Activated CD8-positive, alpha-beta memory T cell treated with anti-CD3 and anti-CD28 coated beads, Interleukin-2, amount 10 ng/mL, durations not matched to agents 7 days and 5 days (primary cell): ENCODE measurements around the gene ABTB2. TPM values are rescaled to one million over a fixed set of nuclear protein-coding genes. Genes with fewer than 3 reads are reported as not detected.

ENCODE experiments used
- ATAC-seq: fragments of 150-1000 bp; cut with Tn5 transposase; one replicate; pipeline ENCODE4 v1.10.0; 2021; ENCODE audit warnings: moderate library complexity
- CTCF ChIA-PET: fragments of 350-600 bp; sonication (Branson Sonifier 250); formaldehyde crosslinking; loops from one replicate; lab custom pipeline; 2021; ENCODE audit warnings: antibody characterized with exemption; lab: Charles Lee
- DNase-seq: peaks from one replicate; pipeline ENCODE4 v3.0.0-alpha.2; 2020
- H3K27ac Mint-ChIP-seq: one replicate; pipeline ENCODE4 v1.8.0; 2021; ENCODE audit warnings: mild to moderate bottlenecking, mixed read lengths
- H3K27me3 Mint-ChIP-seq: one replicate; pipeline ENCODE4 v1.8.0; 2021; ENCODE audit warnings: mixed read lengths
- H3K36me3 Mint-ChIP-seq: one replicate; pipeline ENCODE4 v1.8.0; 2021; ENCODE audit warnings: mild to moderate bottlenecking, mixed read lengths
- H3K4me1 Mint-ChIP-seq: one replicate; pipeline ENCODE4 v1.8.0; 2021; ENCODE audit warnings: mixed read lengths
- H3K4me3 Mint-ChIP-seq: one replicate; pipeline ENCODE4 v1.8.0; 2021; ENCODE audit warnings: mild to moderate bottlenecking, moderate library complexity, mixed read lengths
- H3K9me3 Mint-ChIP-seq: one replicate; pipeline ENCODE4 v1.8.0; 2022; ENCODE audit warnings: low read depth, mixed read lengths
- total RNA-seq, 2 experiments: library from RNA; stranded (reverse); gene quantifications; one replicate each; pipeline ENCODE4 v1.2.3, GENCODE V29; 2021

ABTB2 gene
- total RNA-seq, 2 experiments from 2014 or later, result 3.8 to 16.8 TPM

DNA sequence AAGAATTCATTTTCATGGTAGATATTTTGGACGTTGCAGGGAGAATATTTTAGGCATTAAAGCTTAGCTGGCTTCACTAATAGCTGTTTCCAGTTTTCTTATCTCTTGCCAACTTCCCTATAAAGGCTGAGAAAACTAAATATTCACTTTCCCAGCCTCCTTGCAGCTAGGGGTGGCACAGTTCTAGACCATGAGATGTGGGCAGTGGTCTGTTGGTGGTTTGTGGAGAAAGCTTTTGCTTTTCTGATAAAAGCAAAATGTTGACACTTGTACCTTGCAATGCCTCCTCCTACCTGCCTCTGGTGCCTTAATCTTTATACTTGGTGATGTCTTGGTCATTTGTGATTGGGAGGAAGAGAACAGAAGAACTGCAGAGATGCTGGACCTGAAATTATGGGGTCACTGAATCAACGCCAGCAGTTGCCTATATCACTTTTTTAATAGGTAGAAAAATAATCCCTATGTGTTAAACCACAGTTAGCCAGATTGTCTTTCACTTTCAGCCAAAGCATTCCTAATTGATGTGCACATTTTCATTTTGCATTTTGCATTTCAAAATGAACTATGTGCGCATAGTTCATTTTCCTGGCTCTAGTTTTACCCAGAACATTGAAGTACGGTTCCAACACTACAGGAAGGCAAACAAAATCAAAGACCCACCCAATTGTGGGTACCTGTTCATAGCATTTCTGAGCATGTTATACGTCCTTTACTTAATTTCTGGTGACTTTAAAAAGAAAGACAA is 24.9 kb upstream of the ABTB2 start:
- Mint-ChIP-seq H3K4me1 (no peaks in the 10 kb centered on the region), H3K27me3 (peaks cover 23% of the 10 kb centered on the region), H3K27ac (no peak overlapping the region), H3K4me3 (no peak overlapping the region), H3K9me3 (peaks cover 2% of the 10 kb centered on the region), H3K36me3 (no peaks in the 10 kb centered on the region)
- ATAC-seq (no peak), DNase-seq (no peak)
- CTCF ChIA-PET, result interaction anchor here (0.7 kb wide), 1 partner anchor 35 kb away, joined by 3 read pairs; no protein-coding TSS in a partner anchor

DNA sequence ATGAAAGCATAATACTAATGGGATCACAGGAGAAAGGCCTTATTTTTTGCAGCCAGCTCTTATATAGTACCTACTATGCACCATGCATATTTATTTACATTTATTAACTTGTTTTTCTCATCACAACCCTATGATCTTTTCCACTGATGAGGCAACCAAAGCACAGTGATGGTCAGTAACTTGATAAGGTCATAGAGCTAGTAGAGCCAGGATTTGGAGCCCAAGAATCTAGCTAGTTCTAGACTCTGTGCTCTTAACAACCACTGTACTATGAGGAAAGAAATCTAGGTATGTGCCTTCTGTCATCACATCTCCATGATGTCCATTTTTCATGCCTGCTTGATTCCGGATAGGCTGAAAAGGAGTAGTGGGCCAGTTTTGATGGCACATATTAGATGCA is 24.0 kb upstream of the ABTB2 start:
- DNase-seq (no peak), ATAC-seq (no peak)
- Mint-ChIP-seq H3K9me3 (peaks cover 10% of the 10 kb centered on the region), H3K27ac (no peak overlapping the region), H3K27me3 (peaks cover 21% of the 10 kb centered on the region), H3K36me3 (peaks cover 3% of the 10 kb centered on the region), H3K4me1 (no peaks in the 10 kb centered on the region), H3K4me3 (no peak overlapping the region)
- CTCF ChIA-PET, result interaction anchor here (1.2 kb wide), 1 partner anchor 11 kb away, joined by 3 read pairs; no protein-coding TSS in a partner anchor

DNA sequence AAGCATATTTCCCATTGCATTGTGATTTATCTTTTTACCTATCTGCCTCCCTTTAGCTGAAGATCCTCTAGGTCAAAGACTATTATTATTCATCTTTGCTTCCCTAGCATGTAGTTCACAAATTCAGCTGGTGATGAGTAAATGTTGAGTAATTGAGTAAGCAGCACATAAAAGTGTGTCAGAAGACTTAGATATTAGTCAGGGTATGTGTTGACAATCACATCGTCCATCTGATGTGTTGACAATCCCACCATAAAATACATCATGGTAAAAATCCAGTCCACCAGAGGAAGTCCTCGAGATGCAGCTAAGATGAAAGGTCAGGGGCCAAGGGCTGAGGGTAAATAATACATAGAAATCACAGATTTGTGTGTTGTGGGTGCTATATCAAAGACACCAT is 22.9 kb upstream of the ABTB2 start:
- peaks cover 5% of the 10 kb centered on the region for H3K36me3 Mint-ChIP-seq
- DNase-seq (no peak), ATAC-seq (no peak)
- H3K27ac Mint-ChIP-seq, result no peak overlapping the region
- CTCF ChIA-PET, result interaction anchor here (1.2 kb wide), 1 partner anchor 9 kb away, joined by 3 read pairs; no protein-coding TSS in a partner anchor
- H3K27me3 Mint-ChIP-seq, result peaks cover 22% of the 10 kb centered on the region
- no peaks in the 10 kb centered on the region for H3K4me1 Mint-ChIP-seq
- no peak overlapping the region for H3K4me3 Mint-ChIP-seq
- H3K9me3 Mint-ChIP-seq, result peaks cover 13% of the 10 kb centered on the region

DNA sequence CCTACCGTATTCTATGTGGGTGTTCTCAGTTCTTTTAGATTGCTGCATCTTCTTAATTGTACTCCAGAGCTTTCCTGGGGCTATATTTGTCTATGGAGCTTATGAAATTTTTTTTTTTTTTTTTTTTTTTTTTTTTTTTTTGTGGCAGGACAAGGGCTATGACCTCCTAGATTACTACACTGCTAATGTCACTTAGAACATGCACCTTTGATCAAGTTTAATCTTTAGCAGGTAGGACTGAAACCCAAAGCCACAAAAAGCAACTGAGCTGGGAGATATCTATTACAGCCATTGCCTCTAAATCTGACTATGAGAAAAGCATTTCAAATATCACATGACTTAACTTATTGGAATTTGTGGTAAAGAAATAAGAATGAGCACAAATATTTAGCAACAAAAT is 21.7 kb upstream of the ABTB2 start:
- ATAC-seq (no peak), DNase-seq (no peak)
- Mint-ChIP-seq H3K27me3 (peaks cover 23% of the 10 kb centered on the region), H3K4me1 (no peaks in the 10 kb centered on the region), H3K27ac (no peak overlapping the region), H3K4me3 (no peak overlapping the region), H3K36me3 (peaks cover 8% of the 10 kb centered on the region), H3K9me3 (peaks cover 13% of the 10 kb centered on the region)
- CTCF ChIA-PET, result interaction anchor here (1.1 kb wide), 1 partner anchor 15 kb away, joined by 4 read pairs; no protein-coding TSS in a partner anchor

DNA sequence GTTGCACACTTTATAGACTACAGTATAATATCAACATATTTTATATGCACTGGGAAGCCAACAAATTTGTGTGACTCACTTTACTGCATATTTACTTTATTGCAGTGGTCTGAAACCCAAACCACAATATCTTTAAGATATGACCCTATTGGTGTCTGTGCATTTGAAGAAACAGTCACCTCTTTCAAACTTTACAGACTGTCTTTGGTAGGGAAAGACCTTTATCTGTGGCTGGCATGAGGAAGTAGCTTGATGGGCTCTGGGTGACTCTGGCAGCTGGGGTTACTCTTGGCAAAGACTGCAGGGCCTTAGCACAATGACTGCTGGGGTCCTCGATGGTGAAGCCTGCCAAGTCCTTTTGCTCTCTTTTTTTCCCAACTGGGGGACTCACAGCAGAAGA is 21.3 kb upstream of the ABTB2 start:
- no peak overlapping the region for H3K4me3 Mint-ChIP-seq
- no peak overlapping the region for H3K27ac Mint-ChIP-seq
- no peak for ATAC-seq
- no peak for DNase-seq
- peaks cover 25% of the 10 kb centered on the region for H3K27me3 Mint-ChIP-seq
- H3K4me1 Mint-ChIP-seq, result no peaks in the 10 kb centered on the region
- CTCF ChIA-PET, result interaction anchor here (1.1 kb wide), 1 partner anchor 14 kb away, joined by 4 read pairs; no protein-coding TSS in a partner anchor
- peaks cover 13% of the 10 kb centered on the region for H3K9me3 Mint-ChIP-seq
- H3K36me3 Mint-ChIP-seq, result peaks cover 8% of the 10 kb centered on the region

DNA sequence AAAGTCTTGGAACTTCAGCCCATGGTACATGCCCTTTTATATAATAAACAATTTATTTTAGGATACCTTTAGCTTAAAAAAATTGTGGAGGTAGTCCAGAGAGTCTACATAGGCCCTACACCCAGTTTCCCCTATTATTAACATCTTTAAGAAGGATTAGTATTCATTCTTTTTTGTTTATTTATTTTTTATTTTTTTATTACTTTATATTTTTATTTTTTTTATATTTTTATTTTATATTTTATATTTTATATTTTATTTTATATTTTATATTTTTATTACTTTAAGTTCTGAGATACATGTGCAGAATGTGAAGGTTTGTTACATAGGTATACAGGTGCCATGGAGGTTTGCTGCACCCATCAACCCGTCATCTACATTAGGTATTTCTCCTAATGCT is 15.9 kb upstream of the ABTB2 start:
- ATAC-seq (no peak), DNase-seq (no peak)
- Mint-ChIP-seq H3K9me3 (peaks cover 13% of the 10 kb centered on the region), H3K36me3 (peaks cover 10% of the 10 kb centered on the region), H3K27me3 (peaks cover 19% of the 10 kb centered on the region), H3K4me3 (no peak overlapping the region), H3K4me1 (peaks cover 5% of the 10 kb centered on the region), H3K27ac (no peak overlapping the region)
- CTCF ChIA-PET, result no interaction called here

DNA sequence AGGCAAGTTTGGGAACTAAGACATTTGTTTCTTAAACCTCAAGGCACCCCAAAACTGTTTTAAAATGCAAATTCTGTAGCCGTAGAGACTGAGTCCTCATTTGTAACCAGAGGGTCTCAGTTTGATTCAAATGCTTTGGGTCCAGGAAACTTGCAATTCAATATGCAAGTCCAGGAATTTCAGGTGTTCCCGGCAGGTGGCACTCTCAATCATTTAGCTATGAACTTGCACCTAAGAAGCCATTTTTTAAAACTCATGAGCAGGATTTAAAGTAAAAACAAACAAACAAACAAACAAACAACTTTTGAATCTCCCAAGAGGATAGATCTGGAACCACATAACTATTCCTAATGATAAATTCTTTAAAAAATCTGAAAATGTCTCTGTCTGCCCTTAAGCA is 8.7 kb upstream of the ABTB2 start:
- H3K9me3 Mint-ChIP-seq, result no peaks in the 10 kb centered on the region
- no peaks in the 10 kb centered on the region for H3K36me3 Mint-ChIP-seq
- DNase-seq, result no peak
- no peak for ATAC-seq
- H3K27me3 Mint-ChIP-seq, result peaks cover 41% of the 10 kb centered on the region
- H3K4me3 Mint-ChIP-seq, result no peak overlapping the region
- CTCF ChIA-PET, result interaction anchor here (1.2 to 2.3 kb wide), 4 partner anchors 13 to 192 kb away, joined by 3 to 10 read pairs (median 6); no protein-coding TSS in a partner anchor
- H3K4me1 Mint-ChIP-seq, result peaks cover 7% of the 10 kb centered on the region
- H3K27ac Mint-ChIP-seq, result no peak overlapping the region

DNA sequence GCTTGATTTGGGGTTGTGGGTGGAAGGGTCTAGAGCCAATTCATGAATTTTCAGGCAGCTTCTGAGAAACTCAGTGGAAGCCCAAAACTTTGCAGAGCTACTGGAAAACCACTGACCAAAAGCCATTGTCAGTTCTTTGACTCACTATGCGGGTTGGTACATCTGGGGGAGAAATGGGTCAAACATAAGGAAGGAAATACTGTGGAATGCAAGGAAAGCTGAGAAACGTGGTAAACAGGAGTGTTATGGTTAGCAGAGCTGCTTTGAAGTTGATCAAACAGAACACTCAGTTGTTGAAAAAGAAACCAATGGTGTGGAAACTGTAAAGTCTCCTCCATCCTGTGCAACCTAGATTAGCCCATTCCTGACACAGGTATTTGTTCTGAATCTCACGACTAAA is 6.3 kb upstream of the ABTB2 start:
- no peaks in the 10 kb centered on the region for H3K9me3 Mint-ChIP-seq
- no peaks in the 10 kb centered on the region for H3K36me3 Mint-ChIP-seq
- H3K27me3 Mint-ChIP-seq, result peaks cover 52% of the 10 kb centered on the region
- ATAC-seq (no peak), DNase-seq (no peak)
- H3K27ac Mint-ChIP-seq, result no peak overlapping the region
- peaks cover 6% of the 10 kb centered on the region for H3K4me1 Mint-ChIP-seq
- CTCF ChIA-PET, result interaction anchor here (0.8 kb wide), 1 partner anchor 190 kb away, joined by 3 read pairs; no protein-coding TSS in a partner anchor
- no peak overlapping the region for H3K4me3 Mint-ChIP-seq

DNA sequence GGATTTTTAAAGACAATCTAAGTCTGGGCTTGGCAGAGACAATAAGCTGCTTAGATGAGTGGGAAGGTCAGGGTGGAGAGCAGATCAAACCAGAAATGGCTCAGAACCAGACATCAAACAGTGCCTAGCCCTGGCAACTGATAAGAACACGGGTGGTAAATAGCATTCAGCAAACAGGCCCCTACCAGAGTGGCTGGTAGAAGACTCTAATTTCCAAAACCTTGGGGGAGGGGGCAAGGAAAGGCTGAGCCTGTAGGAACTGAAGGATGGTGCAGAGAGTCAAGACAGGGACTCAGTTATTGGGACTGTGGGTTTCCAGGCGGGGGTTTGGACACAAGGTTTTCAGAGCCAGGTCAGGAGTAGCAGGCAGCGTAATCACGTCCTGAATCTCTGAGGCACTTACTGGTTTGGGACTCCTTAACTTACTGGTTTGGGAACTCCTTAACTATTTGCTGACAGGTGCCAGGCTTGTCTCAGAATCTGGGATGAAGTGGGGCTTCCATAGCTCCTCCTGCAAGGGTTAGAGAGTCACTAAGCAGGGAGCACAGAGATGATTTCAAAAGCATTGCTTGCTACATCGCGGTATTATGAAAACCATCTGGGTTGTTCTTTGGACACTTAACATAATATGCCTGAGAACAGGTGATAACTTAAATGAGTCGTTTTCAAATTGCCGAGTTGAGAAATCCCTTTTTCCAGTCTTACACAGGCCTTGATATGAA is 5.7 kb upstream of the ABTB2 start:
- DNase-seq, result no peak
- H3K27ac Mint-ChIP-seq, result no peak overlapping the region
- peaks cover 9% of the 10 kb centered on the region for H3K4me1 Mint-ChIP-seq
- peaks cover 49% of the 10 kb centered on the region for H3K27me3 Mint-ChIP-seq
- no peak overlapping the region for H3K4me3 Mint-ChIP-seq
- CTCF ChIA-PET, result interaction anchor here (0.7 to 3.1 kb wide), 7 partner anchors 11 to 387 kb away, joined by 3 to 28 read pairs (median 4); no protein-coding TSS in a partner anchor
- H3K9me3 Mint-ChIP-seq, result no peaks in the 10 kb centered on the region
- H3K36me3 Mint-ChIP-seq, result no peaks in the 10 kb centered on the region
- no peak for ATAC-seq

DNA sequence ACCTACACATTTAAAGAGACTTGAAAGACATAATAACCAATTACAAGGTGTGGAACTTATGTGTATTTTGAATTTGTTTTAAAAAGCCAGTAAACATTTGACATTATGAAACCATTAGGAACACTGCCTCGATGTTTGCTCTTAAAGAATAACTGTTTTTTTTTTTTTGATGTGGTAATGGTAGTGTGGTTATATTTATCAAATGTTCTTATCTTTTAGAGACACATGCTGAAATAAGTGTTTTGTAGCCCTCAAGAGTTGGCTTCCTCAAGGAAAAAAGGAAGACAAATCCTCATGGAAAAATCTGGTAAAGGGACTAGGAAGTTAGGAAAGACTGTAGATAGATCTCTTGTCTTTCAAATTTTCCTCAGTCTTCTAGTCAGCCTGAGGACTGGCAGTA is 2.2 kb upstream of the ABTB2 start:
- peaks cover 53% of the 10 kb centered on the region for H3K27me3 Mint-ChIP-seq
- CTCF ChIA-PET, result interaction anchor here (3.1 kb wide), 1 partner anchor 186 kb away, joined by 28 read pairs; no protein-coding TSS in a partner anchor

DNA sequence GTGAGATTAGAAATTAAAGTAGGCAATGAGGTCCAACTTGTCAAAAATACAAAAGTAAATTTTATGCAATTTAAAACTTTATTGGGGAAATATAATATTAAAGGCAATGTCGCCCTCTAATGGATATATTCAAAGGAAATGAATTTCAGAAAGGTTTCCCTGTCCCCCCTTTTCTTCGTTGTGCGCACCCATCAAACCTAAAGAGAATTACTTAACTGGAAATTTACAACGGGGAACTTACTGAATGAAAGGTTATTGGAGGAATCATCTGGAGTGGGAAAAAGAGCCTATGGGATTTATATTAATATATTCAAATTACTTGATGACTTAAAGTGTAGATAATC is 1.7 kb upstream of the ABTB2 start:
- ATAC-seq (no peak), DNase-seq (no peak)
- Mint-ChIP-seq H3K36me3 (peaks cover 1% of the 10 kb centered on the region), H3K27ac (no peak overlapping the region), H3K27me3 (peaks cover 58% of the 10 kb centered on the region), H3K4me1 (peaks cover 31% of the 10 kb centered on the region), H3K9me3 (no peaks in the 10 kb centered on the region), H3K4me3 (peak overlapping the region; percentile 75)
- CTCF ChIA-PET, result no interaction called here

More for the DNA sequence above, 2.2 kb upstream of the ABTB2 start:
- Mint-ChIP-seq H3K36me3 (peaks cover 1% of the 10 kb centered on the region), H3K27ac (no peak overlapping the region), H3K4me3 (no peak overlapping the region), H3K9me3 (no peaks in the 10 kb centered on the region), H3K4me1 (peaks cover 26% of the 10 kb centered on the region)
- ATAC-seq, result no peak
- no peak for DNase-seq

DNA sequence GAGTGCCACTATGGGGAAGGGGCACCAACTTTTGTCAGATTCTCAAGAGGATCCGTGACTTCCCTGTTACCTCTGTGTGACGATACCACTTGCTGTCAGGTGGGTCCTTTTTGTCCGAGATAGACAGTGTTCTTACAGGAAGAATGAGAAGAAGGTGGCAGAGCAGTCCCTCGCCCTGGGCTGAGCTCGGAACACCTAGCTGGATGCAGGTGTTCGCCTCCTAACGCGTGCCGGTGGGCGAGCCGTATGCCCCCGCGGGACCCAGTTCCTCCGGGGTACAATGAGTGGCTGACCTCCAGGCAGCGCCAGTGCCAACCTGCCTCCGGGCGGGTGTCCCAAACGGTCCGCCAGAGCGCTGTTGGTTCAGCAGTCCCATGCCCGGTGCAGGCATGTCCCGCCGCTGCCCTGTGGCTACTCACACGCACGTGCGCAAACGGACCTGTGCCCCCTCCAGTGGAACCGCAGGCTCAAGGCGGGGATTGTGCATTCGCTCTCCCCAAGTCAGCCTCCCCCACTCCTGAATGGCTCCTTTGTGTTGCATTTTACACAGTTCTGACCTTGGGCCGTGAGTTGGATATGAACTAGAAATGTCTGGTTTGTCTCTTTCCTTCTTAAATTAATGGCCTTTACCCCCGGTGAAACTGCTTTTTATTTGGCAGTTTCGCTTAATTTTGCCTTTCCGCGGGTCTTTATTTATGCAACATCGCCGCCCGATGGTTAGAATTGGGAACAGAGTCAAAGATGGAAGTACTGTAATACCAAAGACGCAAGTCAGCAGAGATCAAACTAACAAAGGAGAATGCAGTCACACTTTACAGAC is 1.1 kb upstream of the ABTB2 start:
- H3K9me3 Mint-ChIP-seq, result no peaks in the 10 kb centered on the region
- CTCF ChIA-PET, result interaction anchor here (0.7 to 6.2 kb wide), 17 partner anchors 12 to 371 kb away, joined by 3 to 153 read pairs (median 4); no protein-coding TSS in a partner anchor
- DNase-seq, result peak; percentile 85
- peaks cover 28% of the 10 kb centered on the region for H3K4me1 Mint-ChIP-seq
- peaks cover 1% of the 10 kb centered on the region for H3K36me3 Mint-ChIP-seq
- peak overlapping the region; percentile 75 for H3K4me3 Mint-ChIP-seq
- ATAC-seq, result peak; percentile 12
- H3K27ac Mint-ChIP-seq, result peak overlapping the region; percentile 83
- H3K27me3 Mint-ChIP-seq, result peaks cover 57% of the 10 kb centered on the region
